Activated T-helper 2 cell treated with anti-CD3 and anti-CD28 coated beads, Interferon-gamma antibody, Interleukin-2, Interleukin-4, amounts not matched to agents 10 μg/mL and 5 μg/mL and 100 μg/mL, durations not matched to agents 14 hours and 24 hours and 36 hours (primary cell): ENCODE results near the gene BTBD9. TPM values are rescaled to one million over a fixed set of nuclear protein-coding genes. Genes with fewer than 3 reads are reported as not detected.

ENCODE experiments used
- DNase-seq: peaks from one replicate; pipeline ENCODE4 v3.0.0; 2021; ENCODE audit warnings: low spot score
- H3K27ac Mint-ChIP-seq: one replicate; pipeline ENCODE4 v1.8.0; 2021; ENCODE audit warnings: mixed read lengths
- H3K27me3 Mint-ChIP-seq: one replicate; pipeline ENCODE4 v1.8.0; 2021; ENCODE audit warnings: low read depth, mixed read lengths
- H3K36me3 Mint-ChIP-seq: one replicate; pipeline ENCODE4 v1.8.0; 2021; ENCODE audit warnings: low read depth, mixed read lengths
- H3K4me1 Mint-ChIP-seq: one replicate; pipeline ENCODE4 v1.8.0; 2021; ENCODE audit warnings: low read depth, mixed read lengths
- H3K4me3 Mint-ChIP-seq: one replicate; pipeline ENCODE4 v1.8.0; 2021; ENCODE audit warnings: low read depth, mild to moderate bottlenecking, moderate library complexity, mixed read lengths
- H3K9me3 Mint-ChIP-seq: one replicate; pipeline ENCODE4 v1.8.0; 2021; ENCODE audit warnings: mixed read lengths
- intact Hi-C: fragments of 100-400 bp; cut with micrococcal nuclease; formaldehyde crosslinking; loops from one replicate; pipeline ENCODE4 v1.15.1; 2023
- total RNA-seq: library from RNA; stranded (reverse); gene quantifications from 2 replicates; pipeline ENCODE4 v1.2.3, GENCODE V29; 2022

Gene BTBD9
- total RNA-seq, 1 donor from 2014 or later: 15.2 TPM

DNA sequence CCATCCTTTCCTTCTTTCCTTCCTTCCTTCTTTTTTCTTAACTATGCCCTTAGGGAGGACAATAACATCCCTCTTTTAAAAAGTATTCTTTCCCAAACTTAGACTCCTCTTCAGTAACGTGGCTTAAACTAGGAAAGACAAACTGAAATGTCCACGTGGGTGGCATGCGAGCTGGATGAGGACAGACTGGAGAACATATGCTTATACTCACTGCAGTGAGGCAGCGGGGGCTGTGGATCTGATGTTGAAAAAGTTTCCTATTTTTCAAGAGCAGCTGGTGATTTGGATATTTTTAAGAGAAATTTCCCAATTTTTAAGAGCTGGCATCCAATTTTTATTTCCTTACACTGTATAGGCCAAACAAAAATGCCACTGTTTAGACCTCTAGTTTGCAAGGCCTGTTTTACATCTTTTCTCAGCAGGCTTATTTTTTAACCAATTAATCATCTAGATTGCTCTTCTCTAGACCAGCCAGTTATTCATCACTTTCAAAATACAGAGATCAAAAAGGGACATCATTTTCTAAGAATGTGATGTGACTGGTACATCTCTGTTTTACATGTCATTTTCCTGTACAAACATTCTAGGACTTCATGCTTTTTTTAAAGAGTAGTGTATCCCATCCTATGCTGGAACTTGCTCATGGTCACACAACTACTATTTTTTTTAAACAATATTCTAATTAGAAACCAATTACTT is 226.5 kb downstream of the BTBD9 start:
- Mint-ChIP-seq H3K27ac (no peak overlapping the region), H3K9me3 (no peaks in the 10 kb centered on the region), H3K4me1 (no peaks in the 10 kb centered on the region), H3K4me3 (no peak overlapping the region), H3K36me3 (no peaks in the 10 kb centered on the region), H3K27me3 (no peaks in the 10 kb centered on the region)
- no peak for DNase-seq
- intact Hi-C loops: no loop called here

GRCh38 chr6:38407192-38407591 is 232.5 kb downstream of the BTBD9 start:
- Mint-ChIP-seq H3K4me3 (no peak overlapping the region), H3K27me3 (no peaks in the 10 kb centered on the region), H3K9me3 (no peaks in the 10 kb centered on the region), H3K4me1 (peaks cover 8% of the 10 kb centered on the region), H3K27ac (no peak overlapping the region), H3K36me3 (no peaks in the 10 kb centered on the region)
- DNase-seq: no peak
- intact Hi-C loops: no loop called here

DNA sequence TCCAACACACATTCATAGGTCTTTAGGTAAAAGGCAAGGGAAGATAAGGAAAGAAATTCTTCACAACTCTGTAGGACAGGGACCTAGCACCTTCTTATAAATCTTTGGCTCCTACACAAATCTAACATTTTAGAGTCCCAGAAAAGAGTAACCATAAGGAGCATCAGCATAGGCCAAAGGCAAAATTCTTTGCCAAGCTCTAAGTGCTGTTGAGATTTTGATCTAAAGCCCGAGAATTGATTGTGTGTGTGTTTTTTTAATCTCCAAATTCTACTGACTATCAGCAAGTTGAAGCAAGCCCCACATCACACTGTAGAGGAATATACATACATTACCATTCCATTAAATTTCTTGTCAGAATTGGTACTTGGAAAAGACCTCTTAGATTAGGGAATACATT is 233.6 kb downstream of the BTBD9 start:
- Mint-ChIP-seq H3K9me3 (no peaks in the 10 kb centered on the region), H3K27me3 (no peaks in the 10 kb centered on the region), H3K4me3 (no peak overlapping the region), H3K36me3 (no peaks in the 10 kb centered on the region), H3K4me1 (peaks cover 8% of the 10 kb centered on the region), H3K27ac (no peak overlapping the region)
- intact Hi-C loops: no loop called here
- DNase-seq: no peak

- peaks cover 8% of the 10 kb centered on the region for H3K4me1 Mint-ChIP-seq
- intact Hi-C loops: no loop called here
- H3K27ac Mint-ChIP-seq: no peak overlapping the region
- H3K36me3 Mint-ChIP-seq: no peaks in the 10 kb centered on the region
- H3K4me3 Mint-ChIP-seq: no peak overlapping the region
- H3K27me3 Mint-ChIP-seq: no peaks in the 10 kb centered on the region
- DNase-seq: no peak
- no peaks in the 10 kb centered on the region for H3K9me3 Mint-ChIP-seq
Observed at GRCh38 chr6:38404900-38405556, 234.7 kb downstream of the BTBD9 start.

DNA sequence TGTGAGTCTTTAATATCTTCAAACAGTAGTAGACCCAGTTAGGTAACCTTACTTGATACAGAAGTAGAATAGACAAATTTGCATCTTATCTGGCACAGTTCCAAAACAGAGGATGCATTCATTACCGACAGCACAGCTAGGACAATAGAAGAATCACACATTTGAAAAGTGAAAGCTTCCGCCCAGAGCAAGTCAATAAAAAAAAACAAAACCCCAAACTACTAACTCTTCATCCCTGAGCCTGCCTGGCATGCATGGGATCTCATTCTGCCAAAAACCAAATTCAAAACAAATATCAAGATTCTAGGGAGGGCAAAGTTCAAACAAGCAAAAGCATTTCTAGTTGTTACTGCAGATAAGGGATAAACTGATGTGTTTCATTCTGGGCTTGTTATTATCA is 235.4 kb downstream of the BTBD9 start:
- DNase-seq: no peak
- Mint-ChIP-seq H3K9me3 (no peaks in the 10 kb centered on the region), H3K27me3 (no peaks in the 10 kb centered on the region), H3K36me3 (no peaks in the 10 kb centered on the region), H3K4me3 (no peak overlapping the region), H3K4me1 (peaks cover 8% of the 10 kb centered on the region), H3K27ac (no peak overlapping the region)
- intact Hi-C loops: no loop called here

GRCh38 chr6:38403548-38403947 is 236.2 kb downstream of the BTBD9 start:
- intact Hi-C loops: no loop called here
- no peak for DNase-seq
- Mint-ChIP-seq H3K27me3 (no peaks in the 10 kb centered on the region), H3K36me3 (no peaks in the 10 kb centered on the region), H3K4me3 (no peak overlapping the region), H3K27ac (no peak overlapping the region), H3K9me3 (no peaks in the 10 kb centered on the region), H3K4me1 (peaks cover 8% of the 10 kb centered on the region)

- H3K9me3 Mint-ChIP-seq: no peaks in the 10 kb centered on the region
- intact Hi-C loops: no loop called here
- H3K4me3 Mint-ChIP-seq: no peak overlapping the region
- no peaks in the 10 kb centered on the region for H3K27me3 Mint-ChIP-seq
- H3K4me1 Mint-ChIP-seq: peaks cover 8% of the 10 kb centered on the region
- no peak overlapping the region for H3K27ac Mint-ChIP-seq
- no peaks in the 10 kb centered on the region for H3K36me3 Mint-ChIP-seq
- DNase-seq: no peak
Observed at GRCh38 chr6:38400764-38401163, 239.0 kb downstream of the BTBD9 start.

DNA sequence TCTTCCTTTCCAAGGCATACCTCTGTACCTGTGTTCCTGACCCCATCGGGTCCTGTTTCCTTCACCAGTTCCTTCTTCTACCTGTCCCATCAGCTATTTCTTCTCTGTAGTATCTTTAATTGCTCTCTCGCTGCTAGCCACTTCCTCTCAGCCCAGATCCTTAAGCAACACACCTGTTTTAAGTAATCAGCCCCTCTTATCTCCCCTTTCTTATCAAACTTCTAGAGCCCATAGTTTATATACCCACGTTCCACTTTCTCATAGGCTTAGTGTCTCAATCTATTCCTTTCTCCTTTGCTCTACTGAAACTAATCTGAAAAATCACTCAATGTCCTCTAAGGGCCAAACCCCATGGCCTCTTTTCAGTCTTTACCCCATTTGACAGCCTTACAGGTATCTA is 239.6 kb downstream of the BTBD9 start:
- Mint-ChIP-seq H3K27ac (no peak overlapping the region), H3K9me3 (no peaks in the 10 kb centered on the region), H3K4me1 (peaks cover 8% of the 10 kb centered on the region), H3K4me3 (no peak overlapping the region), H3K27me3 (no peaks in the 10 kb centered on the region), H3K36me3 (no peaks in the 10 kb centered on the region)
- intact Hi-C loops: no loop called here
- DNase-seq: no peak

- no peak for DNase-seq
- Mint-ChIP-seq H3K4me3 (no peak overlapping the region), H3K4me1 (no peaks in the 10 kb centered on the region), H3K36me3 (no peaks in the 10 kb centered on the region), H3K27ac (no peak overlapping the region), H3K27me3 (no peaks in the 10 kb centered on the region), H3K9me3 (no peaks in the 10 kb centered on the region)
- intact Hi-C loops: no loop called here
Observed at GRCh38 chr6:38396209-38396608, 243.5 kb downstream of the BTBD9 start.

- no peak overlapping the region for H3K4me3 Mint-ChIP-seq
- no peaks in the 10 kb centered on the region for H3K4me1 Mint-ChIP-seq
- H3K27me3 Mint-ChIP-seq: no peaks in the 10 kb centered on the region
- H3K36me3 Mint-ChIP-seq: no peaks in the 10 kb centered on the region
- intact Hi-C loops: no loop called here
- H3K27ac Mint-ChIP-seq: no peak overlapping the region
- DNase-seq: no peak
- H3K9me3 Mint-ChIP-seq: no peaks in the 10 kb centered on the region
Observed at GRCh38 chr6:38393986-38394385, 245.7 kb downstream of the BTBD9 start.

GRCh38 chr6:38391626-38392579 is 247.8 kb downstream of the BTBD9 start:
- Mint-ChIP-seq H3K4me1 (no peaks in the 10 kb centered on the region), H3K36me3 (no peaks in the 10 kb centered on the region), H3K9me3 (no peaks in the 10 kb centered on the region), H3K27ac (no peak overlapping the region), H3K4me3 (no peak overlapping the region), H3K27me3 (no peaks in the 10 kb centered on the region)
- DNase-seq: no peak
- intact Hi-C loops: no loop called here

DNA sequence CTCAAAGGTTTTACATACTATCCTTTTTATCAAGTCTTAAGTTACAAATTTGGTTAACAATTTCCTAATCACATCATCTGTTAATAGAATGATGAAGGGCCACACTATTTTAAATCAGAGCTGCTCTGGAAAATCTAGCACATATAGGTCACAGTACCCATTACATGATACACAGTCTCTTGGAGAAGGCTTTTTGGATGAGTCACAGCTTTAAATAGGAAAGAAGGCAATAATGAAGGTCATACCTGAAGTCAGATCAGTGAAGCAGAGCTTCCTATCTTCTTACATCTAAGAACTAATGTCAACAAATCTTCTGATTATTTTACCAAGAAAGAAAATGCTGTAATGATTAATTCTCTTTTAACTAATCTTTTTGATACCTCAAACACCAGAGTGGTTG is 248.5 kb downstream of the BTBD9 start:
- Mint-ChIP-seq H3K27ac (no peak overlapping the region), H3K36me3 (no peaks in the 10 kb centered on the region), H3K9me3 (no peaks in the 10 kb centered on the region), H3K4me3 (no peak overlapping the region), H3K27me3 (no peaks in the 10 kb centered on the region), H3K4me1 (no peaks in the 10 kb centered on the region)
- intact Hi-C loops: no loop called here
- DNase-seq: no peak

GRCh38 chr6:38389875-38390274 is 249.9 kb downstream of the BTBD9 start:
- Mint-ChIP-seq H3K4me1 (no peaks in the 10 kb centered on the region), H3K27ac (no peak overlapping the region), H3K27me3 (no peaks in the 10 kb centered on the region), H3K4me3 (no peak overlapping the region), H3K9me3 (no peaks in the 10 kb centered on the region), H3K36me3 (no peaks in the 10 kb centered on the region)
- intact Hi-C loops: no loop called here
- DNase-seq: no peak
